Measurements from ENCODE around the gene ANKS6. TPM values are rescaled to one million over a fixed set of nuclear protein-coding genes. Genes with fewer than 3 reads are reported as not detected.

ANKS6 gene
- total RNA-seq, 2 donors from 2014 or later, result 6.5 to 7.4 TPM

GRCh38 chr9:98778251-98778650 is 18.1 kb downstream of the ANKS6 start:
- DNase-seq, result no peak
- intact Hi-C loops (cut with DNase I), result loop anchor here in 1 of 2 donors (5.0 kb wide), 1 partner anchor 461 kb away; no protein-coding TSS in a partner anchor
- no peak for ATAC-seq

GRCh38 chr9:98777618-98778017 is 18.7 kb downstream of the ANKS6 start:
- no peak for ATAC-seq
- no peak for DNase-seq
- intact Hi-C loops (cut with DNase I), result loop anchor here (2.0 to 5.0 kb wide), 2 partner anchors 460 to 463 kb away; no protein-coding TSS in a partner anchor

GRCh38 chr9:98775831-98776441 is 20.4 kb downstream of the ANKS6 start:
- ATAC-seq, result peak in 1 of 2 donors; percentile 54
- no peak for DNase-seq

GRCh38 chr9:98774746-98775145 is 21.6 kb downstream of the ANKS6 start:
- no peak for ATAC-seq
- DNase-seq, result no peak
- intact Hi-C loops (cut with DNase I), result loop anchor here in 1 of 2 donors (5.0 kb wide), 1 partner anchor 457 kb away; no protein-coding TSS in a partner anchor

More at GRCh38 chr9:98775831-98776441, 20.4 kb downstream of the ANKS6 start:
- intact Hi-C loops (cut with DNase I), result loop anchor here (2.0 to 5.0 kb wide), 2 partner anchors 459 to 461 kb away; no protein-coding TSS in a partner anchor

GRCh38 chr9:98773721-98774120 is 22.6 kb downstream of the ANKS6 start:
- ATAC-seq, result no peak
- intact Hi-C loops (cut with DNase I), result no loop called here

GRCh38 chr9:98772364-98773155 is 23.8 kb downstream of the ANKS6 start:
- no peak for ATAC-seq
- no peak for DNase-seq
- intact Hi-C loops (cut with DNase I), result no loop called here

More at GRCh38 chr9:98773721-98774120, 22.6 kb downstream of the ANKS6 start:
- DNase-seq, result no peak

- no peak for DNase-seq
- intact Hi-C loops (cut with DNase I), result no loop called here
- no peak for ATAC-seq
These were observed 25.0 kb downstream of the ANKS6 start for GRCh38 chr9:98771209-98771874.

- DNase-seq (no peak), ATAC-seq (no peak)
- intact Hi-C loops (cut with DNase I), result no loop called here
These were observed 25.6 kb downstream of the ANKS6 start for GRCh38 chr9:98770717-98771116.

GRCh38 chr9:98768344-98768743 is 28.0 kb downstream of the ANKS6 start:
- ATAC-seq (no peak), DNase-seq (no peak)
- intact Hi-C loops (cut with DNase I), result no loop called here

GRCh38 chr9:98767915-98768314 is 28.4 kb downstream of the ANKS6 start:
- intact Hi-C loops (cut with DNase I), result no loop called here
- ATAC-seq (no peak), DNase-seq (no peak)

- intact Hi-C loops (cut with DNase I), result no loop called here
- ATAC-seq (no peak), DNase-seq (no peak)
These were observed 29.2 kb downstream of the ANKS6 start for GRCh38 chr9:98767196-98767595.

GRCh38 chr9:98766586-98766985 is 29.8 kb downstream of the ANKS6 start:
- ATAC-seq (no peak), DNase-seq (no peak)
- intact Hi-C loops (cut with DNase I), result no loop called here

GRCh38 chr9:98765256-98765655 is 31.1 kb downstream of the ANKS6 start:
- intact Hi-C loops (cut with DNase I), result no loop called here
- DNase-seq (no peak), ATAC-seq (no peak)

GRCh38 chr9:98763986-98764745 is 32.2 kb downstream of the ANKS6 start:
- no peak for ATAC-seq

GRCh38 chr9:98760231-98760630 is 36.1 kb downstream of the ANKS6 start:
- intact Hi-C loops (cut with DNase I), result no loop called here
- ATAC-seq (no peak), DNase-seq (no peak)

More at GRCh38 chr9:98763986-98764745, 32.2 kb downstream of the ANKS6 start:
- no peak for DNase-seq
- intact Hi-C loops (cut with DNase I), result no loop called here

- DNase-seq, result no peak
- intact Hi-C loops (cut with DNase I), result no loop called here
These were observed 41.2 kb downstream of the ANKS6 start for GRCh38 chr9:98755006-98755618.

GRCh38 chr9:98751210-98751609 is 45.1 kb downstream of the ANKS6 start:
- intact Hi-C loops (cut with DNase I), result no loop called here
- DNase-seq (no peak), ATAC-seq (no peak)

More at GRCh38 chr9:98755006-98755618, 41.2 kb downstream of the ANKS6 start:
- no peak for ATAC-seq

- intact Hi-C loops (cut with DNase I), result no loop called here
- ATAC-seq (no peak), DNase-seq (no peak)
These were observed 45.8 kb downstream of the ANKS6 start for GRCh38 chr9:98750364-98751060.
